ENCODE measurements around the gene RAD51B.

DNA sequence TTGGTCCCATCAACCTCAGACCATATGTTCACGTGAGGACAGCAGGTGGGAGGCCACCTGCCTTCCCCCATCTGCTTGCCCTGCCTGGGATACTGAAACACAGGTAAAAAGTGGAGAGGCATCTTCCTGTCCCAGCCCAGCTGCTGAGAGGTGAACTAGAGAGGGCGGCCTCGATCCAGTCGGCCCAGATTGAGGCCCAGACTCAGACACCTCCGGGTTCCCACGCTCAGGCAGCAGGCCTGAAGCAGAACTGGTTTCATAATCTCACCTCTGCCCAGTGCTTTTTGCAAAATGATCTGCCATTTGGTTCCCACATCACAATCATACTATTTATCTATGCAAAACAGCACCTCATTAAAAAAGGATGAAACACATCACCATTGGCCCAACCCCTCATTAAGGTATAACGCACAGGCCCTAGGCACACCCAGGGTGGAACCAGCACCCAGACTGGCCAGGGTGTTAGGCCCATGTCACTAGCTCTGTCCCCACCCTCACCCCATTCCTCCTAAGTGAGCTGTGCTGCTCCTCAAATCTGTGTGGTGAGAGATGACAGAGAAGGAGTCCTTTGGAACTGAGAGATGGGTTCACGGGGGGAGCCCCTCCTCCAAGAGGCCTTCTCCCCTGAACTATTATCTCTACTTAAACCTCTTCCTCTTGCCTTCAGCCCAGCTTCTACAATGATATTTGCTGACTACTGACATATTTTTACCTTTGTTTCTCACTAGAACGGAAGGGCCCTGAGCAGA lies 892.2 kb downstream of the RAD51B start:
- TF ChIP-seq, protein P1, sequence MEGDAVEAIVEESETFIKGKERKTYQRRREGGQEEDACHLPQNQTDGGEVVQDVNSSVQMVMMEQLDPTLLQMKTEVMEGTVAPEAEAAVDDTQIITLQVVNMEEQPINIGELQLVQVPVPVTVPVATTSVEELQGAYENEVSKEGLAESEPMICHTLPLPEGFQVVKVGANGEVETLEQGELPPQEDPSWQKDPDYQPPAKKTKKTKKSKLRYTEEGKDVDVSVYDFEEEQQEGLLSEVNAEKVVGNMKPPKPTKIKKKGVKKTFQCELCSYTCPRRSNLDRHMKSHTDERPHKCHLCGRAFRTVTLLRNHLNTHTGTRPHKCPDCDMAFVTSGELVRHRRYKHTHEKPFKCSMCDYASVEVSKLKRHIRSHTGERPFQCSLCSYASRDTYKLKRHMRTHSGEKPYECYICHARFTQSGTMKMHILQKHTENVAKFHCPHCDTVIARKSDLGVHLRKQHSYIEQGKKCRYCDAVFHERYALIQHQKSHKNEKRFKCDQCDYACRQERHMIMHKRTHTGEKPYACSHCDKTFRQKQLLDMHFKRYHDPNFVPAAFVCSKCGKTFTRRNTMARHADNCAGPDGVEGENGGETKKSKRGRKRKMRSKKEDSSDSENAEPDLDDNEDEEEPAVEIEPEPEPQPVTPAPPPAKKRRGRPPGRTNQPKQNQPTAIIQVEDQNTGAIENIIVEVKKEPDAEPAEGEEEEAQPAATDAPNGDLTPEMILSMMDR (IDR thresholded peaks at IDR 0.05; ENCODE audit: poor library complexity) = no peak
- TF ChIP-seq EZH2 (IDR thresholded peaks at IDR 0.05; ENCODE audit: borderline replicate concordance) (no peak), EZH2phosphoT487 (IDR thresholded peaks at IDR 0.05; ENCODE audit: low read depth, severe bottlenecking, unreplicated experiment) (no peak)

Data from hepatocyte (in vitro differentiated cells).